ENCODE measurements around the gene ABCA12. TPM values are rescaled to one million over a fixed set of nuclear protein-coding genes. Genes with fewer than 3 reads are reported as not detected.

Gene ABCA12
- total and polyA plus RNA-seq, 2 of the 8 experiments (the other 6 are each of a cell fraction or from before 2014, with no cell fraction given) = not detected

DNA sequence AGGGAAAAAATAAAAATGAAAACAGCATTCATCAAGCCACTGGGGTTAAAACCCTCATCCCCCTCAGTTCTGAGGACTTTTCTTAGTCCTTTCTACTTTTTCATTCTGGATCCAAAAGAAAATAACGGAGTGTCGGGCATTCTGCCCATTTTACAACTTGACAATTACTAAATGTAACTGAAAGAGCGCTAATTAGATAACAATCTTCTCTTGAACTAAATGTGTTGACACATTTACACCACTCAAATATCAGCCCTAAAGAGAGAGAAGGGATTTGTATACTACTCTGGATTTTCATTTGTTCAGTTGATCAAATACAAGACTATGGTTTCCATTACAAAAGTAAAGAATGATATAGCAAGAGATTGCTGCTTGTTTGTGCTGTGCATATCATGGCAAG lies 27.5 kb downstream of the ABCA12 start (continued):
- TF ChIP-seq, protein P1, sequence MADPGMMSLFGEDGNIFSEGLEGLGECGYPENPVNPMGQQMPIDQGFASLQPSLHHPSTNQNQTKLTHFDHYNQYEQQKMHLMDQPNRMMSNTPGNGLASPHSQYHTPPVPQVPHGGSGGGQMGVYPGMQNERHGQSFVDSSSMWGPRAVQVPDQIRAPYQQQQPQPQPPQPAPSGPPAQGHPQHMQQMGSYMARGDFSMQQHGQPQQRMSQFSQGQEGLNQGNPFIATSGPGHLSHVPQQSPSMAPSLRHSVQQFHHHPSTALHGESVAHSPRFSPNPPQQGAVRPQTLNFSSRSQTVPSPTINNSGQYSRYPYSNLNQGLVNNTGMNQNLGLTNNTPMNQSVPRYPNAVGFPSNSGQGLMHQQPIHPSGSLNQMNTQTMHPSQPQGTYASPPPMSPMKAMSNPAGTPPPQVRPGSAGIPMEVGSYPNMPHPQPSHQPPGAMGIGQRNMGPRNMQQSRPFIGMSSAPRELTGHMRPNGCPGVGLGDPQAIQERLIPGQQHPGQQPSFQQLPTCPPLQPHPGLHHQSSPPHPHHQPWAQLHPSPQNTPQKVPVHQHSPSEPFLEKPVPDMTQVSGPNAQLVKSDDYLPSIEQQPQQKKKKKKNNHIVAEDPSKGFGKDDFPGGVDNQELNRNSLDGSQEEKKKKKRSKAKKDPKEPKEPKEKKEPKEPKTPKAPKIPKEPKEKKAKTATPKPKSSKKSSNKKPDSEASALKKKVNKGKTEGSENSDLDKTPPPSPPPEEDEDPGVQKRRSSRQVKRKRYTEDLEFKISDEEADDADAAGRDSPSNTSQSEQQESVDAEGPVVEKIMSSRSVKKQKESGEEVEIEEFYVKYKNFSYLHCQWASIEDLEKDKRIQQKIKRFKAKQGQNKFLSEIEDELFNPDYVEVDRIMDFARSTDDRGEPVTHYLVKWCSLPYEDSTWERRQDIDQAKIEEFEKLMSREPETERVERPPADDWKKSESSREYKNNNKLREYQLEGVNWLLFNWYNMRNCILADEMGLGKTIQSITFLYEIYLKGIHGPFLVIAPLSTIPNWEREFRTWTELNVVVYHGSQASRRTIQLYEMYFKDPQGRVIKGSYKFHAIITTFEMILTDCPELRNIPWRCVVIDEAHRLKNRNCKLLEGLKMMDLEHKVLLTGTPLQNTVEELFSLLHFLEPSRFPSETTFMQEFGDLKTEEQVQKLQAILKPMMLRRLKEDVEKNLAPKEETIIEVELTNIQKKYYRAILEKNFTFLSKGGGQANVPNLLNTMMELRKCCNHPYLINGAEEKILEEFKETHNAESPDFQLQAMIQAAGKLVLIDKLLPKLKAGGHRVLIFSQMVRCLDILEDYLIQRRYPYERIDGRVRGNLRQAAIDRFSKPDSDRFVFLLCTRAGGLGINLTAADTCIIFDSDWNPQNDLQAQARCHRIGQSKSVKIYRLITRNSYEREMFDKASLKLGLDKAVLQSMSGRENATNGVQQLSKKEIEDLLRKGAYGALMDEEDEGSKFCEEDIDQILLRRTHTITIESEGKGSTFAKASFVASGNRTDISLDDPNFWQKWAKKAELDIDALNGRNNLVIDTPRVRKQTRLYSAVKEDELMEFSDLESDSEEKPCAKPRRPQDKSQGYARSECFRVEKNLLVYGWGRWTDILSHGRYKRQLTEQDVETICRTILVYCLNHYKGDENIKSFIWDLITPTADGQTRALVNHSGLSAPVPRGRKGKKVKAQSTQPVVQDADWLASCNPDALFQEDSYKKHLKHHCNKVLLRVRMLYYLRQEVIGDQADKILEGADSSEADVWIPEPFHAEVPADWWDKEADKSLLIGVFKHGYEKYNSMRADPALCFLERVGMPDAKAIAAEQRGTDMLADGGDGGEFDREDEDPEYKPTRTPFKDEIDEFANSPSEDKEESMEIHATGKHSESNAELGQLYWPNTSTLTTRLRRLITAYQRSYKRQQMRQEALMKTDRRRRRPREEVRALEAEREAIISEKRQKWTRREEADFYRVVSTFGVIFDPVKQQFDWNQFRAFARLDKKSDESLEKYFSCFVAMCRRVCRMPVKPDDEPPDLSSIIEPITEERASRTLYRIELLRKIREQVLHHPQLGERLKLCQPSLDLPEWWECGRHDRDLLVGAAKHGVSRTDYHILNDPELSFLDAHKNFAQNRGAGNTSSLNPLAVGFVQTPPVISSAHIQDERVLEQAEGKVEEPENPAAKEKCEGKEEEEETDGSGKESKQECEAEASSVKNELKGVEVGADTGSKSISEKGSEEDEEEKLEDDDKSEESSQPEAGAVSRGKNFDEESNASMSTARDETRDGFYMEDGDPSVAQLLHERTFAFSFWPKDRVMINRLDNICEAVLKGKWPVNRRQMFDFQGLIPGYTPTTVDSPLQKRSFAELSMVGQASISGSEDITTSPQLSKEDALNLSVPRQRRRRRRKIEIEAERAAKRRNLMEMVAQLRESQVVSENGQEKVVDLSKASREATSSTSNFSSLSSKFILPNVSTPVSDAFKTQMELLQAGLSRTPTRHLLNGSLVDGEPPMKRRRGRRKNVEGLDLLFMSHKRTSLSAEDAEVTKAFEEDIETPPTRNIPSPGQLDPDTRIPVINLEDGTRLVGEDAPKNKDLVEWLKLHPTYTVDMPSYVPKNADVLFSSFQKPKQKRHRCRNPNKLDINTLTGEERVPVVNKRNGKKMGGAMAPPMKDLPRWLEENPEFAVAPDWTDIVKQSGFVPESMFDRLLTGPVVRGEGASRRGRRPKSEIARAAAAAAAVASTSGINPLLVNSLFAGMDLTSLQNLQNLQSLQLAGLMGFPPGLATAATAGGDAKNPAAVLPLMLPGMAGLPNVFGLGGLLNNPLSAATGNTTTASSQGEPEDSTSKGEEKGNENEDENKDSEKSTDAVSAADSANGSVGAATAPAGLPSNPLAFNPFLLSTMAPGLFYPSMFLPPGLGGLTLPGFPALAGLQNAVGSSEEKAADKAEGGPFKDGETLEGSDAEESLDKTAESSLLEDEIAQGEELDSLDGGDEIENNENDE (IDR thresholded peaks at IDR 0.05; ENCODE audit: insufficient replicate concordance, low read length) = no peak
- TF ChIP-seq, protein P2, sequence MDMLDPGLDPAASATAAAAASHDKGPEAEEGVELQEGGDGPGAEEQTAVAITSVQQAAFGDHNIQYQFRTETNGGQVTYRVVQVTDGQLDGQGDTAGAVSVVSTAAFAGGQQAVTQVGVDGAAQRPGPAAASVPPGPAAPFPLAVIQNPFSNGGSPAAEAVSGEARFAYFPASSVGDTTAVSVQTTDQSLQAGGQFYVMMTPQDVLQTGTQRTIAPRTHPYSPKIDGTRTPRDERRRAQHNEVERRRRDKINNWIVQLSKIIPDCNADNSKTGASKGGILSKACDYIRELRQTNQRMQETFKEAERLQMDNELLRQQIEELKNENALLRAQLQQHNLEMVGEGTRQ (IDR thresholded peaks at IDR 0.05; ENCODE audit: low read length) = no peak
- no peak for TF ChIP-seq EGR1 (IDR thresholded peaks at IDR 0.05; ENCODE audit: borderline replicate concordance, low read depth, low read length)
- no peak for TF ChIP-seq TAF7 (optimal IDR thresholded peaks at IDR 0.05; ENCODE audit: borderline replicate concordance, low read depth, low read length)
